ENCODE data around the gene TBC1D16. TPM values are rescaled to one million over a fixed set of nuclear protein-coding genes. Genes with fewer than 3 reads are reported as not detected.

Gene TBC1D16
- total and polyA plus RNA-seq, 8 donors: 17.3 to 49.1 (median 31.3) TPM

DNA sequence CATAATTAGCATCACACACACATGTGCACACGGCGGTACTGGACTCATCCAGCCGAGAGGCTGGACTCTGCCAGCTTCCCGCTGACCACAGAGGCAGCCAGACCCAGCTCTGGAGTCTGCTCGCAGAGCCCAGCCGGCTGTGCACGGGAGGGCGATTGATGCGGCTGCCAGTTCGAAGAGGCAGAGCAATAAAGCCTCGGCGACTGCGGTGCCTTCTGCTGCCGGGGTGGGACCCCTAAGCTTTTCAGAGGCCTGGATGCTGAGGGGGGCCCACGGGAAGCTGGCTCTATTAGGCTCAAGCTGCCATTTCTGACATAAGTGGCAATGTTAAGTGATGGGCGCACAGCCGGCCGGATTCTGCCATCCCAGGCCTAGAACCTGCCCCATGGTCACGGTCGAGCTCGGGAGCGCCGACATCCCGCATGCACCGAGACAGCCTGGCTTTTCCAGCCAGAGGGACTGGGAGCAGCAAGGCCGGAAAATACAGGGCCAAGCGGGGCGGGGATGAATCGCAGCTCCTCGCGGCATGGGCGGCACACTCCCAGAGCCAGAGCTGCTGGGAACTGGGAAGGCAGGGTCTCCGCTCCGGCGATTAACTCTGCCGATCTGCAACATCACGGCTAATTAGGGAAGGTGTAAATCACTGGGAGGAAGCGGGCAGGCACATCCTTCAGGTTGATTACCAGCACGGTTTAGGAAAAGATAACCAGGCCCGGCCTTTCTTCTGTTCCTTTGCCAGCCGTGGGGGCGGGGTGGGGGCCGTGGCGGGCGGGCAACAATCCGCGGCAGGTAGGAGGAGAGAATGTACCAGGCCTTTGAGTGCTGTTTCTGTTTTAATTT, 57.7 kb downstream of the TBC1D16 start:
- intact Hi-C loops (cut with DNase I): loop anchor here in 1 of 2 donors (10.0 kb wide), 1 partner anchor 193 kb away; no protein-coding TSS in a partner anchor
- Histone ChIP-seq H3K9me3 (no peaks in the 10 kb centered on the region), H3K4me1 (no peaks in the 10 kb centered on the region), H3K36me3 (peaks cover 0 to 17% of the 10 kb centered on the region in 2 donors), H3K4me3 (no peak overlapping the region), H3K27me3 (no peaks in the 10 kb centered on the region), H3K27ac (no peak overlapping the region)
- TF ChIP-seq, protein P1, sequence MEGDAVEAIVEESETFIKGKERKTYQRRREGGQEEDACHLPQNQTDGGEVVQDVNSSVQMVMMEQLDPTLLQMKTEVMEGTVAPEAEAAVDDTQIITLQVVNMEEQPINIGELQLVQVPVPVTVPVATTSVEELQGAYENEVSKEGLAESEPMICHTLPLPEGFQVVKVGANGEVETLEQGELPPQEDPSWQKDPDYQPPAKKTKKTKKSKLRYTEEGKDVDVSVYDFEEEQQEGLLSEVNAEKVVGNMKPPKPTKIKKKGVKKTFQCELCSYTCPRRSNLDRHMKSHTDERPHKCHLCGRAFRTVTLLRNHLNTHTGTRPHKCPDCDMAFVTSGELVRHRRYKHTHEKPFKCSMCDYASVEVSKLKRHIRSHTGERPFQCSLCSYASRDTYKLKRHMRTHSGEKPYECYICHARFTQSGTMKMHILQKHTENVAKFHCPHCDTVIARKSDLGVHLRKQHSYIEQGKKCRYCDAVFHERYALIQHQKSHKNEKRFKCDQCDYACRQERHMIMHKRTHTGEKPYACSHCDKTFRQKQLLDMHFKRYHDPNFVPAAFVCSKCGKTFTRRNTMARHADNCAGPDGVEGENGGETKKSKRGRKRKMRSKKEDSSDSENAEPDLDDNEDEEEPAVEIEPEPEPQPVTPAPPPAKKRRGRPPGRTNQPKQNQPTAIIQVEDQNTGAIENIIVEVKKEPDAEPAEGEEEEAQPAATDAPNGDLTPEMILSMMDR (IDR thresholded peaks at IDR 0.05): no peak
- DNase-seq (peak in 1 of 4 donors; percentile 68), ATAC-seq (no peak)

- DNase-seq: peak in 1 of 4 donors; percentile 50
- Histone ChIP-seq H3K36me3 (peaks cover 0 to 20% of the 10 kb centered on the region in 2 donors), H3K4me3 (no peak overlapping the region), H3K4me1 (no peaks in the 10 kb centered on the region), H3K9me3 (no peaks in the 10 kb centered on the region), H3K27ac (no peak overlapping the region), H3K27me3 (no peaks in the 10 kb centered on the region)
- TF ChIP-seq, protein P1 (IDR thresholded peaks at IDR 0.05): no peak
- intact Hi-C loops (cut with DNase I): loop anchor here in 1 of 2 donors (10.0 kb wide), 1 partner anchor 192 kb away; no protein-coding TSS in a partner anchor
- ATAC-seq: no peak
These were observed 58.5 kb downstream of the TBC1D16 start for GRCh38 chr17:79977161-79977631.

DNA sequence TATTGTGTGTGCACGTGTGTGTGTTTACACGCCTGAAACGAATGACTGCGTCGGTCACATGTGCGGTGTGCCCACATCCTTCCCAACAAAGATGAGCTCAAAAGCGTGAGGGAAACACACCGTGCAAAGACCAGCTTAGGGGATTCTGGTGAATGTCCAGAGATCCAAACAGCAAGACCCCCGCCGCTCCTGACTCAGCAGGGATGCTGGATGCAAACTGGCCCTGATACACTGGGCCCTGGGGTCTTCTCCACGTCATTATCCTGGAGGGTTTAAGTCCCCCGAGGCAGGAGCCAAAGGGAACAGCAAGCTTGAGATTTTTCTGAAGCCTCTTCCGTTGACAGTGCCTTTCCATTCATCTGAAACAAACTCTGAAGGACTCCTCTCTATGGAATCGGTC, 59.2 kb downstream of the TBC1D16 start:
- peak in 1 of 4 donors; percentile 20 for DNase-seq
- intact Hi-C loops (cut with DNase I): loop anchor here in 1 of 2 donors (10.0 kb wide), 1 partner anchor 192 kb away; no protein-coding TSS in a partner anchor

GRCh38 chr17:79975498-79976134, 60.1 kb downstream of the TBC1D16 start:
- no peak for ATAC-seq
- intact Hi-C loops (cut with DNase I): loop anchor here in 1 of 2 donors (10.0 kb wide), 1 partner anchor 191 kb away; no protein-coding TSS in a partner anchor
- peaks cover 0 to 25% of the 10 kb centered on the region in 2 donors for H3K36me3 ChIP-seq

More for the DNA sequence above, 59.2 kb downstream of the TBC1D16 start:
- Histone ChIP-seq H3K36me3 (peaks cover 0 to 25% of the 10 kb centered on the region in 2 donors), H3K27ac (no peak overlapping the region), H3K4me1 (no peaks in the 10 kb centered on the region), H3K4me3 (no peak overlapping the region), H3K27me3 (no peaks in the 10 kb centered on the region), H3K9me3 (no peaks in the 10 kb centered on the region)
- TF ChIP-seq, protein P1 (IDR thresholded peaks at IDR 0.05): no peak
- ATAC-seq: no peak

More at GRCh38 chr17:79975498-79976134, 60.1 kb downstream of the TBC1D16 start:
- H3K27ac ChIP-seq: no peak overlapping the region
- H3K4me1 ChIP-seq: no peaks in the 10 kb centered on the region
- peak in 1 of 4 donors; percentile 58 for DNase-seq
- H3K9me3 ChIP-seq: no peaks in the 10 kb centered on the region
- H3K4me3 ChIP-seq: no peak overlapping the region
- H3K27me3 ChIP-seq: no peaks in the 10 kb centered on the region
- TF ChIP-seq, protein P1 (IDR thresholded peaks at IDR 0.05): no peak
